GOT3 (cell line): Measurements from ENCODE around the gene RAPGEF5.
"Not testable (repeated sequence)": the region's sequence is repeated elsewhere in the genome, so short reads cannot be mapped to it uniquely, and the experiment has no call there.

Experiments used
- DNase-seq: peaks from one replicate; lab custom pipeline; 2025; ENCODE audit warnings: mixed read lengths; lab: John Stamatoyannopoulos, UW

The RAPGEF5 gene

DNA sequence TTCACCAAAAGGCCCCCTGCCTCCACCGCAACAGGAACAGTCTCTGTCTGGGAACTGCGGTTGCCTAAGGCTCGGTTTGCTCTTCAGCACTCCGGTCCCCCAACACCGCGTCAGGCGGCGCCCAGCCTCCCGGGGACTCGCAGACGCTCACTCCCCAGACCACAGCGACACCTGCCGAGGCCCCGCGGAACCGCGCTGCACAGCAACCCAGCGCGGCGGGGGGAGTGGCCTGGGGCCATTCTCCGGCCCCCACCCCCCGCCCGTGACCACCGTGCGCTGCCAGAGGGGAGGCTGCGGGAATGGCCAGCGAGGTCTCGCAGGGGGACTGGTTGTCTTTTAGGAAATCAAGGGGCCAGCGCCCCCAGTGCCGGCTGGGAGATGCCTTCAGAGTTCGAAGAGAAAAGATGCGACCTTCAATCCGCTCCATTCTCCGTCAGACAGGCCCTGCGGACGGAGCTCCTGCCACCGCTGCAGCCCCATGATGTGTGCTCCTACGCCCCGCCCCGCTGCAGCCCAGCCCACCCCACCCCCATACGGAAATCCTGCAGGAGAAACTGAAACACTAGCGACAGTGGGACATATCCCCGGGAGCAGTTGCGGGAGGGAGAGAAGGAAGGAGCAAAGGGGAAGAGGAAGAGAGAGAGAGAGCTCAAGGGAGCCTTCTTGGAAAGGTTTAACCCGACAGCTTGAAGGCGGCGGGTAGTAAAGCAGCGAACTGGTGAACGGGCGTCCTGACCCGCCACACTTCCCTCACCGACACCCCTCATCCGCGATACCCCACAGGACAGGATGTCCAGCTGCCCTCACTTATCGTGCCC is 273.9 kb downstream of the RAPGEF5 start:
- peak; percentile 86 for DNase-seq

DNA sequence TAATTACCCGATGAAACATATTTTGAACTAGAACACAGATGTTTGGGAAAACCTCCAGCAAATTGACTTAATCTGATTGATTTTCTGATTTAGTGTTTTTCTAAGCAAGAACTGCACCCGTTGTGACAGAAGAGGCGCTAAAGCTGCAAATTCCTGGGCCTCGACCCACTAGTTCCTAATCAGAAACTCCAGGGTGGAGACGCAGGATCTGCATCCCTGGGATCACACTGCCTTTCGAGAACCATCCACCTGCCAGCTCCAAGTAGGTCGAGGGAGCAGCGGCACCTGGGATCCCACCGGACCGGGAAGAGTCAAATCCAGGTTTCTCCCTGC is 274.4 kb downstream of the RAPGEF5 start:
- DNase-seq: no peak

- not testable (repeated sequence) for DNase-seq
These were observed 276.7 kb downstream of the RAPGEF5 start for GRCh38 chr7:22080219-22080618.

GRCh38 chr7:22078872-22079271 is 278.1 kb downstream of the RAPGEF5 start:
- DNase-seq: not testable (repeated sequence)

- no peak for DNase-seq
These were observed 281.4 kb downstream of the RAPGEF5 start for GRCh38 chr7:22075561-22075960.

DNA sequence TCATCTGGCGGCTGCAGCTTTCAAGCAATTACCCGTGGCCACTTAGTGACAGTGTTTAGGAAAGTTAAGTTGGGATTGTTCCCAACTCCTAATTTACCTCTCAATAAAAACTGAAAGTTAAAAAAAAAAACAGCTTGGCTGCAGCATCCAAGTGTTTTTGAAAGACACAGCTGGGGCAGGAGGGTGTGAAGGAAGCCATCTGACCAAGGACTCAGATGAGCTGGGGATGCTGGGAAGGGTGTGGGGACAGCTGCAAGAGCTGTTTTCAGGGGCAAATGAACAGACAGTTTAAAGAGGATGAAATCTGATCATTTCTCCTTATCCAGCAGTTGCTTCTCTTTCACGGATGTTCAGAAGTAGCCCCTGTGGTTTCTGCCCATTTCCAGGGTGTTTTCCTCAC is 282.1 kb downstream of the RAPGEF5 start:
- DNase-seq: no peak
